Psoas muscle (tissue), 8 donors: ENCODE measurements around the gene SASH1. TPM values are rescaled to one million over a fixed set of nuclear protein-coding genes. Genes with fewer than 3 reads are reported as not detected.

Source experiments
- ATAC-seq, 4 donors: fragments of 200-7000 bp; cut with Tn5 transposase; one replicate each; pipeline ENCODE4 v1.9.1; 2020; ENCODE audit warnings: moderate library complexity in 3 of 4, mild to moderate bottlenecking in 2 of 4
- DNase-seq, 2 donors: peaks; one replicate each; pipeline ENCODE4 v3.0.0-alpha.2; 2020
- H3K27ac ChIP-seq: fragments of 200-600 bp; one replicate; pipeline ENCODE4 v1.8.0; 2022
- H3K27me3 ChIP-seq, 3 donors: fragments of 200-600 bp in 1 of 3; one replicate each; pipeline versions ENCODE4 v1.6.1 to v1.8.0; 2013 to 2022; ENCODE audit warnings: low read length in 2 of 3, mild to moderate bottlenecking in 2 of 3, moderate library complexity in 1 of 3; ENCODE audit not compliant: insufficient read depth in 3 of 3
- H3K36me3 ChIP-seq, 2 donors: fragments of 200-600 bp in 1 of 2; one replicate each; pipeline versions ENCODE4 v1.6.1 to v1.8.0; 2013 to 2022; ENCODE audit warnings: low read depth in 1 of 2, mild to moderate bottlenecking in 1 of 2, moderate library complexity in 1 of 2; ENCODE audit not compliant: insufficient read depth in 1 of 2
- H3K4me1 ChIP-seq: fragments of 200-600 bp; one replicate; pipeline ENCODE4 v1.8.0; 2022
- H3K4me3 ChIP-seq: fragments of 200-600 bp; one replicate; pipeline ENCODE4 v1.8.0; 2022; ENCODE audit warnings: mild to moderate bottlenecking
- H3K9me3 ChIP-seq: fragments of 200-600 bp; one replicate; pipeline ENCODE4 v1.8.0; 2022
- WGBS, 3 donors: extraction: QIAGEN DNeasy Blood & Tissue Kit; methylation state at CpG; one replicate each; pipeline versions ENCODE4 v1.1.6 to v1.1.7; 2013; 5-methylcytosine and 5-hydroxymethylcytosine counted together
- intact Hi-C, 2 donors: fragments of 100-400 bp; cut with DNase I; formaldehyde crosslinking; loops; one replicate each; pipeline versions ENCODE4 v1.11.0 to v1.14.2; 2022
- polyA plus RNA-seq, 3 donors: library from polyadenylated mRNA; stranded (reverse); fragments of 200-250 nt; gene quantifications; one replicate each; pipeline ENCODE4 v1.2.3, GENCODE V29; 2013
- total RNA-seq, 4 donors: library from RNA; stranded (reverse); fragmentation: NEBNext Ultra II Directional in 2 of 4; extraction: Animal tissue kit (Norgen Biotek cat#: 25700) in 2 of 4; gene quantifications; one replicate each; pipeline versions ENCODE4 v1.2.1 to v1.2.4, GENCODE V29; 2021 to 2023
- TF ChIP-seq, protein P1 (sequence below): fragments of 200-600 bp; IDR thresholded peaks from one replicate; pipeline ENCODE4 v1.8.0; 2022; ENCODE audit warnings: antibody characterized with exemption
- donor health status: healthy with polysubstance abuse.
- donor health status: DM: no; HTN: no; CAD: no; lungs with moderate emphysema.
- donor health status: Bipolar disorder and iron deficiency.
- donor health status: healthy.
- donor health status: DM: yes; HTN: yes; CAD: no.
- donor health status: DM: no; HTN: no; CAD: no.
- donor health status: DM: no; HTN: no; CAD: no.
- donor health status: DM: yes; HTN: yes; CAD: no.

SASH1 gene
- total and polyA plus RNA-seq, 7 donors, result 5.0 to 26.1 (median 13.0) TPM

GRCh38 chr6:148336901-148337300 lies 5.7 kb upstream of the SASH1 start:
- no peaks in the 10 kb centered on the region for H3K9me3 ChIP-seq
- intact Hi-C loops, result no loop called here
- H3K27ac ChIP-seq, result no peak overlapping the region
- peaks cover 5% of the 10 kb centered on the region for H3K4me1 ChIP-seq
- 95 to 97% (median 97%) methylated on average over 9 of the region's 9 CpGs for WGBS, 3 donors
- peaks cover 0 to under 1% (median 0%) of the 10 kb centered on the region in 3 donors for H3K27me3 ChIP-seq
- H3K4me3 ChIP-seq, result no peak overlapping the region
- H3K36me3 ChIP-seq, result no peaks in the 10 kb centered on the region
- ATAC-seq (no peak), DNase-seq (no peak)
- TF ChIP-seq, protein P1, sequence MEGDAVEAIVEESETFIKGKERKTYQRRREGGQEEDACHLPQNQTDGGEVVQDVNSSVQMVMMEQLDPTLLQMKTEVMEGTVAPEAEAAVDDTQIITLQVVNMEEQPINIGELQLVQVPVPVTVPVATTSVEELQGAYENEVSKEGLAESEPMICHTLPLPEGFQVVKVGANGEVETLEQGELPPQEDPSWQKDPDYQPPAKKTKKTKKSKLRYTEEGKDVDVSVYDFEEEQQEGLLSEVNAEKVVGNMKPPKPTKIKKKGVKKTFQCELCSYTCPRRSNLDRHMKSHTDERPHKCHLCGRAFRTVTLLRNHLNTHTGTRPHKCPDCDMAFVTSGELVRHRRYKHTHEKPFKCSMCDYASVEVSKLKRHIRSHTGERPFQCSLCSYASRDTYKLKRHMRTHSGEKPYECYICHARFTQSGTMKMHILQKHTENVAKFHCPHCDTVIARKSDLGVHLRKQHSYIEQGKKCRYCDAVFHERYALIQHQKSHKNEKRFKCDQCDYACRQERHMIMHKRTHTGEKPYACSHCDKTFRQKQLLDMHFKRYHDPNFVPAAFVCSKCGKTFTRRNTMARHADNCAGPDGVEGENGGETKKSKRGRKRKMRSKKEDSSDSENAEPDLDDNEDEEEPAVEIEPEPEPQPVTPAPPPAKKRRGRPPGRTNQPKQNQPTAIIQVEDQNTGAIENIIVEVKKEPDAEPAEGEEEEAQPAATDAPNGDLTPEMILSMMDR, result no peak

- Histone ChIP-seq H3K4me1 (peaks cover 7% of the 10 kb centered on the region), H3K4me3 (no peak overlapping the region), H3K36me3 (no peaks in the 10 kb centered on the region), H3K27me3 (peaks cover 0 to 3% (median 2%) of the 10 kb centered on the region in 3 donors), H3K27ac (no peak overlapping the region), H3K9me3 (no peaks in the 10 kb centered on the region)
- TF ChIP-seq, protein P1, result no peak
- intact Hi-C loops, result loop anchor here (5.0 to 10.0 kb wide), 3 partner anchors 55 to 123 kb away; no protein-coding TSS in a partner anchor
- ATAC-seq (no peak), DNase-seq (no peak)
- 96 to 98% (median 96%) methylated on average over 5 of the region's 5 CpGs for WGBS, 3 donors
Observed at GRCh38 chr6:148339766-148340165, 2.9 kb upstream of the SASH1 start.

- no peaks in the 10 kb centered on the region for H3K36me3 ChIP-seq
- H3K27ac ChIP-seq, result peak overlapping the region; percentile 69
- H3K4me1 ChIP-seq, result peaks cover 7% of the 10 kb centered on the region
- H3K27me3 ChIP-seq, result peaks cover 0 to 3% (median 2%) of the 10 kb centered on the region in 3 donors
- no peak overlapping the region for H3K4me3 ChIP-seq
- intact Hi-C loops, result loop anchor here (5.0 to 10.0 kb wide), 3 partner anchors 54 to 122 kb away; no protein-coding TSS in a partner anchor
- H3K9me3 ChIP-seq, result no peaks in the 10 kb centered on the region
- TF ChIP-seq, protein P1, result no peak
- ATAC-seq, result no peak
- WGBS, 3 donors, result 93 to 95% (median 94%) methylated on average over 9 of the region's 9 CpGs
- DNase-seq, result no peak
Observed at GRCh38 chr6:148340586-148341297, 1.9 kb upstream of the SASH1 start.

- Histone ChIP-seq H3K4me1 (peaks cover 7% of the 10 kb centered on the region), H3K27ac (peak overlapping the region; percentile 69), H3K36me3 (no peaks in the 10 kb centered on the region), H3K9me3 (no peaks in the 10 kb centered on the region), H3K27me3 (peaks cover 0 to 3% (median 2%) of the 10 kb centered on the region in 3 donors), H3K4me3 (peak overlapping the region; percentile 79)
- intact Hi-C loops, result loop anchor here (5.0 to 10.0 kb wide), 3 partner anchors 53 to 120 kb away; no protein-coding TSS in a partner anchor
- ATAC-seq, result peak in 1 of 4 donors; percentile 23
- no peak for DNase-seq
- TF ChIP-seq, protein P1, result no peak
- 5 to 13% (median 7%) methylated on average over 8 of the region's 8 CpGs for WGBS, 3 donors
Observed at GRCh38 chr6:148342100-148342349, 613 bp upstream of the SASH1 start.
